ENCODE results near the gene ABCC10. TPM values are rescaled to one million over a fixed set of nuclear protein-coding genes. Genes with fewer than 3 reads are reported as not detected.
"Not testable (repeated sequence)": the region's sequence is repeated elsewhere in the genome, so short reads cannot be mapped to it uniquely, and the experiment has no call there.

Gene ABCC10
- polyA plus RNA-seq (2013, experiment 1 of 2): 10.6 TPM
- polyA plus RNA-seq (2013, experiment 2 of 2): 10.0 TPM

- Histone ChIP-seq H3K79me1 (ENCODE audit: low read length) (peaks cover 2% of the 10 kb centered on the region), H3K4me1 (ENCODE audit: control insufficient read depth, low read depth, low read length) (peaks cover 5% of the 10 kb centered on the region), H4K8ac (ENCODE audit: low read depth, low read length) (no peak within 1 kb of the TSS), H3K79me2 (ENCODE audit: control insufficient read depth, insufficient read depth, low read length) (no peaks in the 10 kb centered on the region), H3K4me3 (ENCODE audit: low read length) (peak within 1 kb of the TSS; percentile 98), H2AK5ac (ENCODE audit: low read length) (no peak within 1 kb of the TSS), H3K36me3 (ENCODE audit: control insufficient read depth, insufficient read depth, low read length) (no peaks in the 10 kb centered on the region), H3K56ac (ENCODE audit: low read length) (peak within 1 kb of the TSS; percentile 100), H3K4ac (ENCODE audit: low read depth, low read length) (no peak within 1 kb of the TSS), H3K18ac (ENCODE audit: low read length) (no peak within 1 kb of the TSS), H3K27me3 (ENCODE audit: insufficient read depth, low read length, poor library complexity) (no peaks in the 10 kb centered on the region), H2BK15ac (replicated peaks; ENCODE audit: low read depth) (no peak within 1 kb of the TSS), H2BK120ac (ENCODE audit: low read depth, low read length) (no peak within 1 kb of the TSS), H3K23ac (ENCODE audit: low read length) (peak within 1 kb of the TSS; percentile 45), H3K27ac (ENCODE audit: low read depth, low read length) (peak within 1 kb of the TSS; percentile 77), H2BK5ac (ENCODE audit: low read length) (peak within 1 kb of the TSS; percentile 92), H4K5ac (ENCODE audit: low read length) (peak within 1 kb of the TSS; percentile 87), H3K9ac (ENCODE audit: low read length) (peak within 1 kb of the TSS; percentile 100), H3K4me2 (ENCODE audit: low read length) (peak within 1 kb of the TSS; percentile 93)
- DNase-seq: peak; percentile 97
- no CpG with 5 or more reads among the region's 49 CpGs for WGBS (ENCODE audit: extremely low coverage, insufficient coverage, low lambda C conversion rate)
These were observed at the start of gene ABCC10 for GRCh38 chr6:43427406-43428111. Gene ABCC10, plus strand, starts transcription at chr6:43427541. Its CDS starts 438 bp downstream, at chr6:43427979.

DNA sequence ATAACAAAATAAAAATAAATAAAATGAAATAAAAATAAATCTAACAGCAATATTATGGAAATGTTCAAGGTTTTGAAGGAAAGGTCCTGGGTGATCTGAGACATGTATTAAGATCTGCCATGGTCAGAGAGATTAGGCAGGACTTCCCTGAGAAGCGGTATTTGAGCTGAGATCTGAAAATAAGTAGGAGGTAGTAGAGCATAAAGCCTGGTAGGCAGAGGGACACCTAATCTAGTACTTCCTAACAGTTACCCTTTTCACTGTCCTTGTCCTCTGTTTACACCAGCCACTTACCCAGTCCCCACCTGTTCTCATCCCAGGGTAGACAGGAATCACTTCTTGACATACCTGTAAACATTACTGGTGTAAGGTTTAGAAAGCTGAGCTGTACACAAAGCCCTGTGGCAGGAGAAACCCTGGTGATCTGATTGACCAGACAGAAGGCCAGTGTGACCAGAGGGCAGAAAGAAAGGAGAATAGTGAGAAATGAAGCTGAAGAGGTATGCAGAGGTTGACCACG is 49.6 kb upstream of the ABCC10 start:
- no peak overlapping the region for H2AK5ac ChIP-seq (ENCODE audit: low read length)
- H2BK120ac ChIP-seq (ENCODE audit: low read depth, low read length): no peak overlapping the region
- H3K27ac ChIP-seq (ENCODE audit: low read depth, low read length): no peak overlapping the region
- WGBS (ENCODE audit: extremely low coverage, insufficient coverage, low lambda C conversion rate): no CpG with 5 or more reads among the region's 2 CpGs
- no peaks in the 10 kb centered on the region for H3K4me1 ChIP-seq (ENCODE audit: control insufficient read depth, low read depth, low read length)
- no peak for DNase-seq
- no peaks in the 10 kb centered on the region for H3K79me1 ChIP-seq (ENCODE audit: low read length)
- H3K9ac ChIP-seq (ENCODE audit: low read length): no peak overlapping the region
- H3K27me3 ChIP-seq (ENCODE audit: insufficient read depth, low read length, poor library complexity): peaks cover 2% of the 10 kb centered on the region
- H3K23ac ChIP-seq (ENCODE audit: low read length): no peak overlapping the region
- no peak overlapping the region for H2BK5ac ChIP-seq (ENCODE audit: low read length)
- no peak overlapping the region for H3K56ac ChIP-seq (ENCODE audit: low read length)
- no peak overlapping the region for H4K5ac ChIP-seq (ENCODE audit: low read length)
- no peak overlapping the region for H3K4me3 ChIP-seq (ENCODE audit: low read length)
- no peak overlapping the region for H4K8ac ChIP-seq (ENCODE audit: low read depth, low read length)
- H3K79me2 ChIP-seq (ENCODE audit: control insufficient read depth, insufficient read depth, low read length): no peaks in the 10 kb centered on the region
- H3K4ac ChIP-seq (ENCODE audit: low read depth, low read length): no peak overlapping the region
- no peak overlapping the region for H2BK15ac ChIP-seq (replicated peaks; ENCODE audit: low read depth)
- H3K36me3 ChIP-seq (ENCODE audit: control insufficient read depth, insufficient read depth, low read length): no peaks in the 10 kb centered on the region
- H3K4me2 ChIP-seq (ENCODE audit: low read length): no peak overlapping the region
- H3K18ac ChIP-seq (ENCODE audit: low read length): no peak overlapping the region

GRCh38 chr6:43378631-43379030 is 48.7 kb upstream of the ABCC10 start:
- Histone ChIP-seq H4K5ac (ENCODE audit: low read length) (no peak overlapping the region), H3K36me3 (ENCODE audit: control insufficient read depth, insufficient read depth, low read length) (no peaks in the 10 kb centered on the region), H3K27ac (ENCODE audit: low read depth, low read length) (no peak overlapping the region), H4K8ac (ENCODE audit: low read depth, low read length) (no peak overlapping the region), H2AK5ac (ENCODE audit: low read length) (no peak overlapping the region), H3K23ac (ENCODE audit: low read length) (no peak overlapping the region), H2BK120ac (ENCODE audit: low read depth, low read length) (no peak overlapping the region), H3K18ac (ENCODE audit: low read length) (no peak overlapping the region), H3K79me1 (ENCODE audit: low read length) (no peaks in the 10 kb centered on the region), H2BK5ac (ENCODE audit: low read length) (no peak overlapping the region), H3K4me3 (ENCODE audit: low read length) (no peak overlapping the region), H3K4me2 (ENCODE audit: low read length) (no peak overlapping the region), H3K4ac (ENCODE audit: low read depth, low read length) (no peak overlapping the region), H2BK15ac (replicated peaks; ENCODE audit: low read depth) (no peak overlapping the region), H3K4me1 (ENCODE audit: control insufficient read depth, low read depth, low read length) (no peaks in the 10 kb centered on the region), H3K79me2 (ENCODE audit: control insufficient read depth, insufficient read depth, low read length) (no peaks in the 10 kb centered on the region), H3K56ac (ENCODE audit: low read length) (no peak overlapping the region), H3K9ac (ENCODE audit: low read length) (no peak overlapping the region), H3K27me3 (ENCODE audit: insufficient read depth, low read length, poor library complexity) (peaks cover 2% of the 10 kb centered on the region)
- WGBS (ENCODE audit: extremely low coverage, insufficient coverage, low lambda C conversion rate): no CpG with 5 or more reads among the region's 3 CpGs
- no peak for DNase-seq

DNA sequence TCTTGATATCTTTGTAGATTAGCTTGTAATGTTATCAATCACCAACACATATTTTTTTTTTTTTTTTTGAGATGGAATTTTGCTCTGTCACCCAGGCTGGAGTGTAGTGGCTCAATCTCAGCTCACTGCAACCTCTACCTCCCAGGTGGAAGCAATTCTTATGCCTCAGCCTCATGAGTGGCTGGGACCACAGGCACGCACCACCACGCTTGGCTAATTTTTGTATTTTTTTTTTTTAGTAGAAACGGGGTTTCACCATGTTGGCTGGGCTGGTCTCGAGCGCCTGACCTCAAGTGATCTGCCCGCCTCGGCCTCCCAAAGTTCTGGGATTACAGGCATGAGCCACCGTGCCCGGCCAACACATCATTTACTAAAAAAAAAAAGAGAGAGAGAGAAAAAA is 46.5 kb upstream of the ABCC10 start:
- not testable (repeated sequence) for H3K27ac ChIP-seq (ENCODE audit: low read depth, low read length); H2BK15ac ChIP-seq (replicated peaks; ENCODE audit: low read depth); H3K36me3 ChIP-seq (ENCODE audit: control insufficient read depth, insufficient read depth, low read length); H3K79me1 ChIP-seq (ENCODE audit: low read length); H3K4ac ChIP-seq (ENCODE audit: low read depth, low read length); H3K4me2 ChIP-seq (ENCODE audit: low read length); H3K79me2 ChIP-seq (ENCODE audit: control insufficient read depth, insufficient read depth, low read length); H3K4me1 ChIP-seq (ENCODE audit: control insufficient read depth, low read depth, low read length); H3K18ac ChIP-seq (ENCODE audit: low read length); H3K27me3 ChIP-seq (ENCODE audit: insufficient read depth, low read length, poor library complexity); H4K5ac ChIP-seq (ENCODE audit: low read length); H3K4me3 ChIP-seq (ENCODE audit: low read length); H3K9ac ChIP-seq (ENCODE audit: low read length); H3K56ac ChIP-seq (ENCODE audit: low read length); H3K23ac ChIP-seq (ENCODE audit: low read length); H2BK5ac ChIP-seq (ENCODE audit: low read length); H2AK5ac ChIP-seq (ENCODE audit: low read length); H2BK120ac ChIP-seq (ENCODE audit: low read depth, low read length); H4K8ac ChIP-seq (ENCODE audit: low read depth, low read length); DNase-seq
- no CpG with 5 or more reads among the region's 9 CpGs for WGBS (ENCODE audit: extremely low coverage, insufficient coverage, low lambda C conversion rate)

- Histone ChIP-seq H3K18ac (ENCODE audit: low read length) (no peak overlapping the region), H3K4me3 (ENCODE audit: low read length) (no peak overlapping the region), H2BK15ac (replicated peaks; ENCODE audit: low read depth) (no peak overlapping the region), H2BK120ac (ENCODE audit: low read depth, low read length) (no peak overlapping the region), H4K8ac (ENCODE audit: low read depth, low read length) (no peak overlapping the region), H3K9ac (ENCODE audit: low read length) (no peak overlapping the region), H3K36me3 (ENCODE audit: control insufficient read depth, insufficient read depth, low read length) (no peaks in the 10 kb centered on the region), H3K79me1 (ENCODE audit: low read length) (no peaks in the 10 kb centered on the region), H3K56ac (ENCODE audit: low read length) (no peak overlapping the region), H3K4ac (ENCODE audit: low read depth, low read length) (no peak overlapping the region), H3K27me3 (ENCODE audit: insufficient read depth, low read length, poor library complexity) (peaks cover 2% of the 10 kb centered on the region), H3K79me2 (ENCODE audit: control insufficient read depth, insufficient read depth, low read length) (no peaks in the 10 kb centered on the region), H2BK5ac (ENCODE audit: low read length) (no peak overlapping the region), H4K5ac (ENCODE audit: low read length) (no peak overlapping the region), H3K27ac (ENCODE audit: low read depth, low read length) (no peak overlapping the region), H3K23ac (ENCODE audit: low read length) (no peak overlapping the region), H3K4me1 (ENCODE audit: control insufficient read depth, low read depth, low read length) (no peaks in the 10 kb centered on the region), H2AK5ac (ENCODE audit: low read length) (no peak overlapping the region), H3K4me2 (ENCODE audit: low read length) (no peak overlapping the region)
- no peak for DNase-seq
- no CpG with 5 or more reads among the region's 6 CpGs for WGBS (ENCODE audit: extremely low coverage, insufficient coverage, low lambda C conversion rate)
These were observed 44.2 kb upstream of the ABCC10 start for GRCh38 chr6:43383021-43383667.

All from mesendoderm (in vitro differentiated cells).